HCT116 (cell line): ENCODE measurements around the gene SLC34A1. TPM values are rescaled to one million over a fixed set of nuclear protein-coding genes. Genes with fewer than 3 reads are reported as not detected.

Source experiments
- ATAC-seq: fragments of 200-7000 bp; cut with Tn5 transposase; 2 replicates; pipeline ENCODE4 v1.9.1; 2020; ENCODE audit warnings: mild to moderate bottlenecking, moderate library complexity
- BruUV-seq: library from RNA; stranded (reverse); fragments of 400-500 nt; replicated peaks from 2 replicates; lab custom pipeline; 2021; lab: Mats Ljungman, UMichigan
- CTCF ChIA-PET: fragments of 300-600 bp; sonication (Branson Sonifier 250); formaldehyde crosslinking; loops from one replicate; lab custom pipeline; 2021; ENCODE audit warnings: antibody characterized with exemption; lab: Charles Lee
- POLR2A ChIA-PET: fragments of 300-600, 350-600 bp; sonication (Branson Sonifier 250); formaldehyde crosslinking; loops from one replicate; lab custom pipeline; 2021; ENCODE audit warnings: antibody characterized with exemption; lab: Charles Lee
- RAD21 ChIA-PET, 2 experiments: fragments of 300-600 bp; sonication (Branson Sonifier 250); formaldehyde crosslinking; loops; one replicate each; lab custom pipeline; 2023; ENCODE audit warnings: low total read pairs in 2 of 2; ENCODE audit not compliant: uncharacterized antibody in 2 of 2, unreplicated experiment in 2 of 2, low non-redundant PET in 1 of 2; lab: Charles Lee
- DNase-seq: peaks from one replicate; pipeline ENCODE4 v3.0.0-alpha.2; 2010; ENCODE audit warnings: low read depth, low spot score
- H2AFZ ChIP-seq: fragments of 200-600 bp; shearing (Covaris generic), sonication (generic); 2 replicates; pipeline ENCODE4 v1.6.1; 2017; ENCODE audit warnings: low read depth, mixed run types, mixed read lengths, antibody characterized with exemption, low read length; ENCODE audit not compliant: poor library complexity, severe bottlenecking
- H3K27ac ChIP-seq: 2 replicates; pipeline ENCODE4 v1.5.1; 2012; ENCODE audit warnings: low read depth, low read length
- H3K27me3 ChIP-seq: fragments of 200-600 bp; sonication (generic); 2 replicates; pipeline ENCODE4 v1.6.1; 2016; ENCODE audit warnings: mixed run types, low read length, mixed read lengths; ENCODE audit not compliant: insufficient read depth
- H3K36me3 ChIP-seq, 2 experiments: fragments of 200-500 bp in 1 of 2; fragments of 200-600 bp in 1 of 2; sonication (Bioruptor generic) in 1 of 2; sonication (generic) in 1 of 2; 2 replicates each; pipeline versions ENCODE4 v1.5.1 to v1.6.1; 2014 to 2016; ENCODE audit warnings: low read length in 2 of 2, inconsistent platforms in 1 of 2, mixed read lengths in 1 of 2, mixed run types in 1 of 2; ENCODE audit not compliant: insufficient read depth in 2 of 2, control insufficient read depth in 1 of 2
- H3K4me1 ChIP-seq, 2 experiments: fragments of 200-600 bp in 1 of 2; sonication (generic) in 1 of 2; 2 replicates each; pipeline versions ENCODE4 v1.5.1 to v1.6.1; 2012 to 2017; ENCODE audit warnings: low read length in 2 of 2, inconsistent platforms in 1 of 2, mild to moderate bottlenecking in 1 of 2, mixed read lengths in 1 of 2, mixed run types in 1 of 2, moderate library complexity in 1 of 2; ENCODE audit not compliant: insufficient read depth in 2 of 2, control insufficient read depth in 1 of 2
- H3K4me2 ChIP-seq: fragments of 200-600 bp; sonication (generic); 2 replicates; pipeline ENCODE4 v1.6.1; 2017; ENCODE audit warnings: mixed run types, low read length, mixed read lengths
- H3K4me3 ChIP-seq, 2 experiments: fragments of 200-600 bp in 1 of 2; sonication (generic) in 1 of 2; replicated peaks in 1 of 2; 2 replicates each; pipeline ENCODE4 v1.5.1; 2011 to 2016; ENCODE audit warnings: low read length in 2 of 2, control low read depth in 1 of 2, low read depth in 1 of 2, mild to moderate bottlenecking in 1 of 2, mixed read lengths in 1 of 2, mixed run types in 1 of 2
- H3K79me2 ChIP-seq: fragments of 200-600 bp; sonication (generic); 2 replicates; pipeline ENCODE4 v1.6.1; 2017; ENCODE audit warnings: mild to moderate bottlenecking, mixed run types, low read length, moderate library complexity, mixed read lengths; ENCODE audit not compliant: insufficient read depth
- H3K9ac ChIP-seq: fragments of 200-600 bp; sonication (generic); 2 replicates; pipeline ENCODE4 v1.6.1; 2016; ENCODE audit warnings: low read length, mixed read lengths
- H3K9me2 ChIP-seq: fragments of 200-600 bp; sonication (generic), shearing (Covaris generic); 2 replicates; pipeline ENCODE4 v1.6.1; 2017; ENCODE audit warnings: mixed run types, mild to moderate bottlenecking, moderate library complexity; ENCODE audit not compliant: insufficient read depth
- H3K9me3 ChIP-seq, 2 experiments: fragments of 200-500 bp in 1 of 2; fragments of 200-600 bp in 1 of 2; sonication (Bioruptor generic) in 1 of 2; sonication (generic) in 1 of 2; 2 replicates each; pipeline ENCODE4 v1.6.1; 2014 to 2017; ENCODE audit warnings: low read length in 2 of 2, mixed read lengths in 2 of 2, inconsistent platforms in 1 of 2, low read depth in 1 of 2, mild to moderate bottlenecking in 1 of 2, mixed run types in 1 of 2, moderate library complexity in 1 of 2; ENCODE audit not compliant: control insufficient read depth in 1 of 2, insufficient read depth in 1 of 2
- H4K20me1 ChIP-seq: fragments of 200-600 bp; sonication (generic), shearing (Covaris generic); 2 replicates; pipeline ENCODE4 v1.6.1; 2017; ENCODE audit warnings: mixed run types, mild to moderate bottlenecking, moderate library complexity; ENCODE audit not compliant: insufficient read depth
- CBX3 ChIP-seq: IDR thresholded peaks from 2 replicates; pipeline ENCODE4 v1.6.1; 2012; ENCODE audit warnings: low read depth
- CEBPB ChIP-seq: IDR thresholded peaks from 2 replicates; pipeline ENCODE4 v1.6.1; 2012; ENCODE audit warnings: low read depth
- EGR1 ChIP-seq: IDR thresholded peaks from 2 replicates; pipeline ENCODE4 v1.6.1; 2012; ENCODE audit warnings: low read depth
- ELF1 ChIP-seq: IDR thresholded peaks from 2 replicates; pipeline ENCODE4 v1.6.1; 2012; ENCODE audit warnings: low read depth, borderline replicate concordance
- EZH2 ChIP-seq: fragments of 200-600 bp; sonication (generic); IDR thresholded peaks from 2 replicates; pipeline ENCODE4 v1.6.1; 2017; ENCODE audit warnings: antibody characterized with exemption, mixed run types
- FOSL1 ChIP-seq: IDR thresholded peaks from 2 replicates; pipeline ENCODE4 v1.6.1; 2012; ENCODE audit warnings: low read depth
- JUND ChIP-seq: IDR thresholded peaks from 2 replicates; pipeline ENCODE4 v1.6.1; 2012
- POLR2A ChIP-seq: IDR thresholded peaks from 2 replicates; pipeline ENCODE4 v1.7.0; 2011; ENCODE audit warnings: borderline replicate concordance; ENCODE audit not compliant: insufficient read depth, insufficient read length; ENCODE audit errors: extremely low read depth
- RAD21 ChIP-seq: IDR thresholded peaks from 2 replicates; pipeline ENCODE4 v1.6.1; 2012; ENCODE audit warnings: low read depth, mild to moderate bottlenecking
- SIN3A ChIP-seq: IDR thresholded peaks from 2 replicates; pipeline ENCODE4 v1.6.1; 2012; ENCODE audit warnings: low read depth
- TCF7L2 ChIP-seq: IDR thresholded peaks from 2 replicates; pipeline ENCODE4 v1.7.0; 2011; ENCODE audit warnings: borderline replicate concordance, inconsistent platforms; ENCODE audit not compliant: insufficient read depth, insufficient read length; ENCODE audit errors: extremely low read depth
- ZFX ChIP-seq: fragments of 450-650 bp; IDR thresholded peaks from 2 replicates; pipeline ENCODE4 v1.6.1; 2017
- ZNF274 ChIP-seq: fragments of 200-500 bp; sonication (Bioruptor generic); IDR thresholded peaks from 2 replicates; pipeline ENCODE4 v1.6.1; 2014; ENCODE audit warnings: mild to moderate bottlenecking, low read depth, low read length, inconsistent platforms
- intact Hi-C: fragments of 100-400 bp; cut with micrococcal nuclease; formaldehyde crosslinking; loops from 2 replicates; pipeline ENCODE4 v1.10.0; 2022
- total RNA-seq: library from RNA; stranded (reverse); gene quantifications from one replicate; pipeline ENCODE4 v1.2.1, GENCODE V29; 2021; ENCODE audit not compliant: unreplicated experiment
- TF ChIP-seq, protein P1 (sequence below), 3 experiments: fragments of 200-600 bp in 1 of 3; sonication (generic) in 1 of 3; IDR thresholded peaks in 2 of 3; conservative IDR thresholded peaks in 1 of 3; 2 replicates each; pipeline ENCODE4 v1.5.1; 2012 to 2017; ENCODE audit warnings: low read depth in 2 of 3, low read length in 2 of 3, antibody characterized with exemption in 1 of 3, borderline replicate concordance in 1 of 3, control low read depth in 1 of 3, mild to moderate bottlenecking in 1 of 3, mixed read lengths in 1 of 3, mixed run types in 1 of 3, moderate library complexity in 1 of 3; ENCODE audit not compliant: insufficient read depth in 1 of 3
- TF ChIP-seq, protein P2 (sequence below): IDR thresholded peaks from 2 replicates; pipeline ENCODE4 v1.6.1; 2012

SLC34A1 gene
- total RNA-seq, 1 experiment from 2014 or later = not detected

DNA sequence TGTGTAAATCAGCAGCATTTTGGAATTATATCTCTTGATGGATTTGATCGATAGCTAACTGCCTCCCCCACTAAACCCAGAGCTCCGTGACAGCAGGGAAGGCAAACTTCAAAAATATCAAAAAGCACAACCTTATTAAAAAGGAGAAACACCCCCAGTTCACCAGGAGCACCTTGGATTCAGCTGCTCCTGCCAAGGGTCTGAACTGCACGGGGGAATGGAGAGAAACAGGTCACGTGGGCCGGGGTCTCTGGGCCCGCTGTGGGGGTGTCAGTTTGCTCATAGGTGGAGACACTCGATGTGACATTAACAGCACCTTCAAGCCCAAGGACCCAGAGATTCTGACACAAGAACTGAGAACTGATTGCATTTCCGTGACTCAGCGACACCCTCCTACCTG lies 1.1 kb upstream of the SLC34A1 start (continued):
- TF ChIP-seq, protein P1, sequence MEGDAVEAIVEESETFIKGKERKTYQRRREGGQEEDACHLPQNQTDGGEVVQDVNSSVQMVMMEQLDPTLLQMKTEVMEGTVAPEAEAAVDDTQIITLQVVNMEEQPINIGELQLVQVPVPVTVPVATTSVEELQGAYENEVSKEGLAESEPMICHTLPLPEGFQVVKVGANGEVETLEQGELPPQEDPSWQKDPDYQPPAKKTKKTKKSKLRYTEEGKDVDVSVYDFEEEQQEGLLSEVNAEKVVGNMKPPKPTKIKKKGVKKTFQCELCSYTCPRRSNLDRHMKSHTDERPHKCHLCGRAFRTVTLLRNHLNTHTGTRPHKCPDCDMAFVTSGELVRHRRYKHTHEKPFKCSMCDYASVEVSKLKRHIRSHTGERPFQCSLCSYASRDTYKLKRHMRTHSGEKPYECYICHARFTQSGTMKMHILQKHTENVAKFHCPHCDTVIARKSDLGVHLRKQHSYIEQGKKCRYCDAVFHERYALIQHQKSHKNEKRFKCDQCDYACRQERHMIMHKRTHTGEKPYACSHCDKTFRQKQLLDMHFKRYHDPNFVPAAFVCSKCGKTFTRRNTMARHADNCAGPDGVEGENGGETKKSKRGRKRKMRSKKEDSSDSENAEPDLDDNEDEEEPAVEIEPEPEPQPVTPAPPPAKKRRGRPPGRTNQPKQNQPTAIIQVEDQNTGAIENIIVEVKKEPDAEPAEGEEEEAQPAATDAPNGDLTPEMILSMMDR (IDR thresholded peaks at IDR 0.05 in 2 of 3, conservative IDR thresholded peaks at IDR 0.05 in 1 of 3; ENCODE audit: borderline replicate concordance in 1 of 3, insufficient read depth in 1 of 3, low read depth in 2 of 3, low read length in 2 of 3) = no peak
- TF ChIP-seq RAD21 (no peak), ZNF274 (no peak), EZH2 (no peak), FOSL1 (no peak), SIN3A (no peak), EGR1 (no peak), JUND (no peak)
- TF ChIP-seq, all 23 proteins: peak for 0

DNA sequence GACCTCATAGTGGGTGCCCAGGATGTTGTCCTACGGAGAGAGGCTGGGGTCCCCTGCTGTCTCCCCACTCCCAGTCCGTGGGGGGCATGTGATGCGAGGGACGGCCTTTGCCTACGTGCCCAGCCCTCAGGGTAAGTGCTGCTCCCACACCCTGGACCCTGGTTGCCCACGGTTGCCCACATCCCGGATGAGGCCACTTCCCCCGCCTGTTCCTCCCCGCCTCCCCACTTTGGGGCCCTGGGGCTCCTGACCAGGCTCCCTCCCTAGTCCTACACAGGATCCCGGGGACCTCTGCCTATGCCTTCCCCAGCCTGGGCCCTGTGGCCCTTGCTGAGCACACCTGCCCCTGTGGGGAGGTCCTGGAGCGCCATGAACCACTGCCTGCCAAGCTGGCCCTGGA lies 1.5 kb downstream of the SLC34A1 start:
- intact Hi-C loops = loop anchor here (5.0 kb wide), 1 partner anchor 68 kb away; no protein-coding TSS in a partner anchor
- no peaks in the 10 kb centered on the region for H3K9me3 ChIP-seq
- no peak for ATAC-seq
- POLR2A ChIA-PET = no interaction called here
- H3K4me3 ChIP-seq = no peak overlapping the region
- no peak overlapping the region for H2AFZ ChIP-seq
- no peaks in the 10 kb centered on the region for H3K36me3 ChIP-seq
- no peaks in the 10 kb centered on the region for H3K9me2 ChIP-seq
- H3K27me3 ChIP-seq = no peaks in the 10 kb centered on the region
- H4K20me1 ChIP-seq = no peaks in the 10 kb centered on the region
- CTCF ChIA-PET = no interaction called here
- peaks cover 26 to 37% of the 10 kb centered on the region in 2 experiments for H3K4me1 ChIP-seq
- H3K79me2 ChIP-seq = no peaks in the 10 kb centered on the region
- H3K27ac ChIP-seq = no peak overlapping the region
- RAD21 ChIA-PET = no interaction called here
- BruUV-seq = no TSS peak
- H3K4me2 ChIP-seq = no peak overlapping the region
- TF ChIP-seq CEBPB (no peak), ZNF274 (no peak), FOSL1 (no peak), POLR2A (no peak), ZFX (no peak), SIN3A (no peak), EGR1 (no peak), EZH2 (no peak), JUND (no peak), ELF1 (no peak), TCF7L2 (no peak), CBX3 (no peak)
- TF ChIP-seq, protein P2, sequence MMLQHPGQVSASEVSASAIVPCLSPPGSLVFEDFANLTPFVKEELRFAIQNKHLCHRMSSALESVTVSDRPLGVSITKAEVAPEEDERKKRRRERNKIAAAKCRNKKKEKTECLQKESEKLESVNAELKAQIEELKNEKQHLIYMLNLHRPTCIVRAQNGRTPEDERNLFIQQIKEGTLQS = no peak
- no peak for DNase-seq
- no peak overlapping the region for H3K9ac ChIP-seq
